Measurements from ENCODE around the gene CDC6.
"Not testable (repeated sequence)": the region's sequence is repeated elsewhere in the genome, so short reads cannot be mapped to it uniquely, and the experiment has no call there.

CDC6 gene

GRCh38 chr17:40299159-40299757 is 11.6 kb downstream of the CDC6 start:
- H3K4me1 ChIP-seq (ENCODE audit: control insufficient read depth, insufficient read depth, low read depth, low read length); H3K14ac ChIP-seq (ENCODE audit: low read length in 2 of 2); H3K27me3 ChIP-seq (ENCODE audit: control insufficient read depth in 1 of 2, insufficient read depth in 1 of 2, low read length in 2 of 2); H2BK12ac ChIP-seq (ENCODE audit: low read length in 2 of 2); H3K4me3 ChIP-seq (ENCODE audit: insufficient read depth in 1 of 2, low read depth in 1 of 2, low read length in 2 of 2); H4K91ac ChIP-seq (ENCODE audit: low read length); H3K4ac ChIP-seq (ENCODE audit: low read depth in 1 of 2, low read length in 2 of 2); H4K8ac ChIP-seq (ENCODE audit: low read length); DNase-seq; H3K18ac ChIP-seq (ENCODE audit: low read depth in 1 of 2, low read length in 2 of 2); H3K23ac ChIP-seq (ENCODE audit: low read length in 2 of 2); H3K9ac ChIP-seq (ENCODE audit: low read length); H3K79me1 ChIP-seq (replicated peaks; ENCODE audit: low read length, poor library complexity, severe bottlenecking); H2BK15ac ChIP-seq (ENCODE audit: low read depth, poor library complexity, severe bottlenecking); H2AFZ ChIP-seq (ENCODE audit: low read depth, low read length); H3K27ac ChIP-seq (ENCODE audit: low read length, poor library complexity, severe bottlenecking); H3K9me3 ChIP-seq (ENCODE audit: control insufficient read depth, low read length); H3K4me2 ChIP-seq (ENCODE audit: low read length, poor library complexity, severe bottlenecking); H2BK120ac ChIP-seq (ENCODE audit: low read depth, low read length); H2BK5ac ChIP-seq (ENCODE audit: low read depth, low read length, poor library complexity, severe bottlenecking): not testable (repeated sequence)
- Histone ChIP-seq H3K36me3 (ENCODE audit: control insufficient read depth in 1 of 2, insufficient read depth in 2 of 2, low read depth in 1 of 2, low read length in 2 of 2) (peaks cover 3 to 28% of the 10 kb centered on the region in 2 experiments), H2AK5ac (ENCODE audit: low read length, severe bottlenecking) (peak overlapping the region; percentile 63)
- 97% methylated on average over 7 of the region's 7 CpGs for WGBS

DNA sequence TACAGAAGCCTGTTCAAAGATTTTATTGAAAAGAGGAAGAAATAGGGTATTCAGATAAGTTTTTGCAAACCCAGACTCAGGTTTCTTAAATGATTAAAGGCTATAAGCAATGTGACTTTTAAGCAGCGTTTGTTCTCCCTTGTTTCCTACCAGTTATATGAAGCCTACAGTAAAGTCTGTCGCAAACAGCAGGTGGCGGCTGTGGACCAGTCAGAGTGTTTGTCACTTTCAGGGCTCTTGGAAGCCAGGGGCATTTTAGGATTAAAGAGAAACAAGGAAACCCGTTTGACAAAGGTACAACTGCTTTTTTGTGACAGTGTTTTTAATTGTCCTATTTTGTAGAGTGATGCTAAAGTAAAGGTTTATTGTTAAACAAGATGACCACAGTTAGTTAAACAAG is 13.6 kb downstream of the CDC6 start:
- Histone ChIP-seq H4K91ac (ENCODE audit: low read length) (no peak overlapping the region), H2AK5ac (ENCODE audit: low read length, severe bottlenecking) (no peak overlapping the region), H3K27me3 (ENCODE audit: control insufficient read depth in 1 of 2, insufficient read depth in 1 of 2, low read length in 2 of 2) (no peaks in the 10 kb centered on the region), H3K4me1 (ENCODE audit: control insufficient read depth, insufficient read depth, low read depth, low read length) (peaks cover 10% of the 10 kb centered on the region), H3K9ac (ENCODE audit: low read length) (no peak overlapping the region), H2BK5ac (ENCODE audit: low read depth, low read length, poor library complexity, severe bottlenecking) (no peak overlapping the region), H4K8ac (ENCODE audit: low read length) (no peak overlapping the region), H2BK120ac (ENCODE audit: low read depth, low read length) (no peak overlapping the region), H3K27ac (ENCODE audit: low read length, poor library complexity, severe bottlenecking) (no peak overlapping the region), H3K18ac (ENCODE audit: low read depth in 1 of 2, low read length in 2 of 2) (no peak overlapping the region), H3K36me3 (ENCODE audit: control insufficient read depth in 1 of 2, insufficient read depth in 2 of 2, low read depth in 1 of 2, low read length in 2 of 2) (peaks cover 0 to 17% of the 10 kb centered on the region in 2 experiments), H3K9me3 (ENCODE audit: control insufficient read depth, low read length) (no peaks in the 10 kb centered on the region), H2BK12ac (ENCODE audit: low read length in 2 of 2) (no peak overlapping the region), H3K4me3 (ENCODE audit: insufficient read depth in 1 of 2, low read depth in 1 of 2, low read length in 2 of 2) (no peak overlapping the region), H3K14ac (ENCODE audit: low read length in 2 of 2) (no peak overlapping the region), H2BK15ac (ENCODE audit: low read depth, poor library complexity, severe bottlenecking) (no peak overlapping the region), H3K4ac (ENCODE audit: low read depth in 1 of 2, low read length in 2 of 2) (no peak overlapping the region), H2AFZ (ENCODE audit: low read depth, low read length) (no peak overlapping the region), H3K79me1 (replicated peaks; ENCODE audit: low read length, poor library complexity, severe bottlenecking) (peaks cover 2% of the 10 kb centered on the region), H3K23ac (ENCODE audit: low read length in 2 of 2) (no peak overlapping the region), H3K4me2 (ENCODE audit: low read length, poor library complexity, severe bottlenecking) (no peak overlapping the region)
- WGBS, result 79% methylated on average over 4 of the region's 4 CpGs
- DNase-seq, result no peak

DNA sequence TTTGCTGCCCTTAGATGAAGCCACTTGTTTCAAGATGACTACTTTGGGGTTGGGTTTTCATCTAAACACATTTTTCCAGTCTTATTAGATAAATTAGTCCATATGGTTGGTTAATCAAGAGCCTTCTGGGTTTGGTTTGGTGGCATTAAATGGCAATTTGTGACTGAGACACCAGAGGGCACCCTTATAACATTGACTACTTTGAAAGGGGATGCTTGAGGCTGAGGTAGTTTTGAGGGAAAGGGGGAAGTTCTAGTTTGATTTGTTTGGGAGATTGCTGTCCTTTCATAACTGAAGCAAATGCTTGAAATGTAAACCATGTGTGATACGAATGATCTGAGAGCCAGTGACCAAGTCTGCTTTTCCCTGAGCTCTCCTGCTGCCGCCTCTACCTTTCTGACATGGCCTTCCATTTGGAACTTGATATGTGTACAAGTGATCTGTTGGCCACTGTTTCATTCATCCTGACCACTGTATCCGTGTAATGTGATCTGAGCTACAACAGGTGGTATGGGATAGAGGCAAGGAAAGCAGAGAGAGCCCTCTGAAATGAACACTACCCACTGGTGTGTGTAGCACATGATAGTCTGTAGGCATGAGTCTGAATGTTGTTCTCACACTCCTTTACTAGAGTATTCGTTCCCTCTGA is 15.5 kb downstream of the CDC6 start:
- Histone ChIP-seq H3K18ac (ENCODE audit: low read depth in 1 of 2, low read length in 2 of 2) (peak overlapping the region; percentile 26 to 64), H2BK15ac (ENCODE audit: low read depth, poor library complexity, severe bottlenecking) (no peak overlapping the region), H3K36me3 (ENCODE audit: control insufficient read depth in 1 of 2, insufficient read depth in 2 of 2, low read depth in 1 of 2, low read length in 2 of 2) (peaks cover 0 to 17% of the 10 kb centered on the region in 2 experiments), H3K4me1 (ENCODE audit: control insufficient read depth, insufficient read depth, low read depth, low read length) (peaks cover 21% of the 10 kb centered on the region), H3K9ac (ENCODE audit: low read length) (peak overlapping the region; percentile 75), H2BK120ac (ENCODE audit: low read depth, low read length) (no peak overlapping the region), H3K79me1 (replicated peaks; ENCODE audit: low read length, poor library complexity, severe bottlenecking) (peaks cover 2% of the 10 kb centered on the region), H3K27me3 (ENCODE audit: control insufficient read depth in 1 of 2, insufficient read depth in 1 of 2, low read length in 2 of 2) (no peaks in the 10 kb centered on the region), H2AK5ac (ENCODE audit: low read length, severe bottlenecking) (peak overlapping the region; percentile 69), H4K8ac (ENCODE audit: low read length) (no peak overlapping the region), H3K4ac (ENCODE audit: low read depth in 1 of 2, low read length in 2 of 2) (peak overlapping the region in 1 of 2 experiments; percentile 68), H2BK12ac (ENCODE audit: low read length in 2 of 2) (peak overlapping the region in 1 of 2 experiments; percentile 86), H2BK5ac (ENCODE audit: low read depth, low read length, poor library complexity, severe bottlenecking) (no peak overlapping the region), H3K14ac (ENCODE audit: low read length in 2 of 2) (peak overlapping the region in 1 of 2 experiments; percentile 30), H3K4me3 (ENCODE audit: insufficient read depth in 1 of 2, low read depth in 1 of 2, low read length in 2 of 2) (peak overlapping the region in 1 of 2 experiments; percentile 4), H2AFZ (ENCODE audit: low read depth, low read length) (no peak overlapping the region), H3K4me2 (ENCODE audit: low read length, poor library complexity, severe bottlenecking) (no peak overlapping the region), H4K91ac (ENCODE audit: low read length) (no peak overlapping the region), H3K23ac (ENCODE audit: low read length in 2 of 2) (peak overlapping the region in 1 of 2 experiments; percentile 38), H3K9me3 (ENCODE audit: control insufficient read depth, low read length) (no peaks in the 10 kb centered on the region), H3K27ac (ENCODE audit: low read length, poor library complexity, severe bottlenecking) (no peak overlapping the region)
- DNase-seq, result peak; percentile 83
- WGBS, result 71% methylated on average over 4 of the region's 4 CpGs

GRCh38 chr17:40303708-40304551 is 16.3 kb downstream of the CDC6 start:
- 44% methylated on average over 5 of the region's 5 CpGs for WGBS
- Histone ChIP-seq H3K79me1 (replicated peaks; ENCODE audit: low read length, poor library complexity, severe bottlenecking) (no peaks in the 10 kb centered on the region), H2AFZ (ENCODE audit: low read depth, low read length) (no peak overlapping the region), H3K23ac (ENCODE audit: low read length in 2 of 2) (no peak overlapping the region), H2BK5ac (ENCODE audit: low read depth, low read length, poor library complexity, severe bottlenecking) (no peak overlapping the region), H4K8ac (ENCODE audit: low read length) (no peak overlapping the region), H2BK15ac (ENCODE audit: low read depth, poor library complexity, severe bottlenecking) (no peak overlapping the region), H3K36me3 (ENCODE audit: control insufficient read depth in 1 of 2, insufficient read depth in 2 of 2, low read depth in 1 of 2, low read length in 2 of 2) (peaks cover 0 to 17% of the 10 kb centered on the region in 2 experiments), H3K4me1 (ENCODE audit: control insufficient read depth, insufficient read depth, low read depth, low read length) (peaks cover 25% of the 10 kb centered on the region), H3K27me3 (ENCODE audit: control insufficient read depth in 1 of 2, insufficient read depth in 1 of 2, low read length in 2 of 2) (no peaks in the 10 kb centered on the region), H3K4me3 (ENCODE audit: insufficient read depth in 1 of 2, low read depth in 1 of 2, low read length in 2 of 2) (peak overlapping the region in 1 of 2 experiments; percentile 4), H3K4ac (ENCODE audit: low read depth in 1 of 2, low read length in 2 of 2) (no peak overlapping the region), H3K27ac (ENCODE audit: low read length, poor library complexity, severe bottlenecking) (peak overlapping the region; percentile 59), H4K91ac (ENCODE audit: low read length) (no peak overlapping the region), H3K9me3 (ENCODE audit: control insufficient read depth, low read length) (no peaks in the 10 kb centered on the region), H2BK120ac (ENCODE audit: low read depth, low read length) (peak overlapping the region; percentile 11), H2AK5ac (ENCODE audit: low read length, severe bottlenecking) (no peak overlapping the region), H3K9ac (ENCODE audit: low read length) (peak overlapping the region; percentile 75), H2BK12ac (ENCODE audit: low read length in 2 of 2) (peak overlapping the region in 1 of 2 experiments; percentile 82), H3K4me2 (ENCODE audit: low read length, poor library complexity, severe bottlenecking) (no peak overlapping the region), H3K18ac (ENCODE audit: low read depth in 1 of 2, low read length in 2 of 2) (peak overlapping the region in 1 of 2 experiments; percentile 12), H3K14ac (ENCODE audit: low read length in 2 of 2) (no peak overlapping the region)
- peak; percentile 77 for DNase-seq

Measured in mesenchymal stem cell (in vitro differentiated cells and primary cell).